A549 treated with AZD9567 at 1 μM for 4 hours (cell line): ENCODE measurements around the gene DENND5B. TPM values are rescaled to one million over a fixed set of nuclear protein-coding genes. Genes with fewer than 3 reads are reported as not detected.

Experiments
- total RNA-seq: library from RNA; stranded (reverse); fragments of 200-300 nt; extraction: Qiagen RNA extraction; gene quantifications from 5 replicates; pipeline ENCODE4 v1.2.3, GENCODE V29; 2022; ENCODE audit not compliant: insufficient read depth

Gene DENND5B
- 10.3 to 14.5 TPM (median 11.5 TPM) in 5 replicates for total RNA-seq

GRCh38 chr12:31590642-31591379 lies at the start of gene DENND5B:
Gene DENND5B (minus strand): TSS chr12:31591136. CDS start chr12:31590832, 304 bp downstream.

Other genes starting within 250 kb of the DENND5B start
- gene ETFBKMT, start 68.6 kb upstream of the DENND5B start, total RNA-seq = 0.41 to 1.1 TPM (median 0.76 TPM) in 5 replicates
- 8.3 to 11.3 TPM (median 9.8 TPM) in 5 replicates for gene AMN1, start 137.9 kb upstream of the DENND5B start, total RNA-seq